Measurements from ENCODE around the gene EGFL7.

Gene EGFL7

GRCh38 chr9:136673975-136674785 is 11.5 kb downstream of the EGFL7 start:
- H3K4me3 ChIP-seq (ENCODE audit: low read depth, low read length), result no peak overlapping the region
- TF ChIP-seq CTCF (IDR thresholded peaks at IDR 0.05; ENCODE audit: low read depth, low read length, missing control alignments), result no peak
- no peak for DNase-seq (ENCODE audit: low read depth)

- no peak for DNase-seq (ENCODE audit: low read depth)
- no peak overlapping the region for H3K4me3 ChIP-seq (ENCODE audit: low read depth, low read length)
- no peak for TF ChIP-seq CTCF (IDR thresholded peaks at IDR 0.05; ENCODE audit: low read depth, low read length, missing control alignments)
Measured at GRCh38 chr9:136674786-136675349, 12.2 kb downstream of the EGFL7 start.

GRCh38 chr9:136675477-136676296 is 13.0 kb downstream of the EGFL7 start:
- no peak for TF ChIP-seq CTCF (IDR thresholded peaks at IDR 0.05; ENCODE audit: low read depth, low read length, missing control alignments)
- no peak overlapping the region for H3K4me3 ChIP-seq (ENCODE audit: low read depth, low read length)
- DNase-seq (ENCODE audit: low read depth), result no peak

GRCh38 chr9:136676297-136676794 is 13.6 kb downstream of the EGFL7 start:
- DNase-seq (ENCODE audit: low read depth), result no peak
- no peak for TF ChIP-seq CTCF (IDR thresholded peaks at IDR 0.05; ENCODE audit: low read depth, low read length, missing control alignments)
- no peak overlapping the region for H3K4me3 ChIP-seq (ENCODE audit: low read depth, low read length)

- H3K4me3 ChIP-seq (ENCODE audit: low read depth, low read length), result no peak overlapping the region
- no peak for TF ChIP-seq CTCF (IDR thresholded peaks at IDR 0.05; ENCODE audit: low read depth, low read length, missing control alignments)
Measured at GRCh38 chr9:136676920-136677686, 14.4 kb downstream of the EGFL7 start.

GRCh38 chr9:136678034-136678433 is 15.3 kb downstream of the EGFL7 start:
- no peak for DNase-seq (ENCODE audit: low read depth)
- no peak for TF ChIP-seq CTCF (IDR thresholded peaks at IDR 0.05; ENCODE audit: low read depth, low read length, missing control alignments)
- H3K4me3 ChIP-seq (ENCODE audit: low read depth, low read length), result no peak overlapping the region

More at GRCh38 chr9:136676920-136677686, 14.4 kb downstream of the EGFL7 start:
- no peak for DNase-seq (ENCODE audit: low read depth)

Data from GM12864 (cell line).